NCI-H748 (cell line): ENCODE results near the gene CDK2AP2.
A peak's percentile ranks its signal among the peaks of the same experiment; 100 is the strongest.

Source experiments
- DNase-seq: peaks from one replicate; lab custom pipeline; 2025; ENCODE audit not compliant: unreplicated experiment; lab: John Stamatoyannopoulos, UW

The CDK2AP2 gene

GRCh38 chr11:67504005-67504949 is 3.7 kb downstream of the CDK2AP2 start:
- peak; percentile 59 for DNase-seq

GRCh38 chr11:67503119-67504004 is 4.6 kb downstream of the CDK2AP2 start:
- no peak for DNase-seq

- no peak for DNase-seq
These were observed 5.5 kb downstream of the CDK2AP2 start for GRCh38 chr11:67502328-67502979.

GRCh38 chr11:67501854-67502253 is 6.1 kb downstream of the CDK2AP2 start:
- DNase-seq, result no peak

GRCh38 chr11:67500831-67501715 is 6.9 kb downstream of the CDK2AP2 start:
- no peak for DNase-seq

GRCh38 chr11:67500484-67500821 is 7.5 kb downstream of the CDK2AP2 start:
- no peak for DNase-seq

GRCh38 chr11:67499808-67500483 is 8.0 kb downstream of the CDK2AP2 start:
- DNase-seq, result no peak

- no peak for DNase-seq
These were observed 9.4 kb downstream of the CDK2AP2 start for GRCh38 chr11:67498544-67498972.

GRCh38 chr11:67497656-67498291 is 10.2 kb downstream of the CDK2AP2 start:
- no peak for DNase-seq

GRCh38 chr11:67496113-67496512 is 11.8 kb downstream of the CDK2AP2 start:
- no peak for DNase-seq

- no peak for DNase-seq
These were observed 12.5 kb downstream of the CDK2AP2 start for GRCh38 chr11:67495234-67496005.

- DNase-seq, result no peak
These were observed 13.4 kb downstream of the CDK2AP2 start for GRCh38 chr11:67494371-67495233.

- DNase-seq, result no peak
These were observed 14.2 kb downstream of the CDK2AP2 start for GRCh38 chr11:67493548-67494370.

- DNase-seq, result no peak
These were observed 15.0 kb downstream of the CDK2AP2 start for GRCh38 chr11:67492801-67493547.

- DNase-seq, result no peak
These were observed 15.8 kb downstream of the CDK2AP2 start for GRCh38 chr11:67492069-67492727.
